GM06990 (cell line): ENCODE data around the gene DCAF8.

ENCODE experiments used
- DNase-seq: peaks from one replicate; pipeline ENCODE4 v3.0.0-alpha.2; 2011; ENCODE audit not compliant: insufficient read length; ENCODE audit errors: extremely low read depth
- H3K27me3 ChIP-seq: replicated peaks from 2 replicates; pipeline ENCODE4 v1.6.0; 2011; ENCODE audit warnings: low read length; ENCODE audit not compliant: control insufficient read depth, insufficient read depth
- H3K36me3 ChIP-seq: 2 replicates; pipeline ENCODE4 v1.5.1; 2011; ENCODE audit warnings: low read length; ENCODE audit not compliant: control insufficient read depth, insufficient read depth
- H3K4me3 ChIP-seq: replicated peaks from 2 replicates; pipeline ENCODE4 v1.5.1; 2011; ENCODE audit warnings: low read depth, mild to moderate bottlenecking, control low read depth, low read length
- TF ChIP-seq, protein P1 (sequence below): IDR thresholded peaks from 2 replicates; pipeline ENCODE4 v1.5.1; 2011; ENCODE audit warnings: low read length, control low read depth, mild to moderate bottlenecking, inconsistent platforms; ENCODE audit not compliant: insufficient read depth, poor library complexity, severe bottlenecking

The DCAF8 gene

GRCh38 chr1:160177231-160177630 is 85.1 kb downstream of the DCAF8 start:
- Histone ChIP-seq H3K27me3 (no peaks in the 10 kb centered on the region), H3K4me3 (peak overlapping the region; percentile 35), H3K36me3 (no peaks in the 10 kb centered on the region)
- TF ChIP-seq, protein P1, sequence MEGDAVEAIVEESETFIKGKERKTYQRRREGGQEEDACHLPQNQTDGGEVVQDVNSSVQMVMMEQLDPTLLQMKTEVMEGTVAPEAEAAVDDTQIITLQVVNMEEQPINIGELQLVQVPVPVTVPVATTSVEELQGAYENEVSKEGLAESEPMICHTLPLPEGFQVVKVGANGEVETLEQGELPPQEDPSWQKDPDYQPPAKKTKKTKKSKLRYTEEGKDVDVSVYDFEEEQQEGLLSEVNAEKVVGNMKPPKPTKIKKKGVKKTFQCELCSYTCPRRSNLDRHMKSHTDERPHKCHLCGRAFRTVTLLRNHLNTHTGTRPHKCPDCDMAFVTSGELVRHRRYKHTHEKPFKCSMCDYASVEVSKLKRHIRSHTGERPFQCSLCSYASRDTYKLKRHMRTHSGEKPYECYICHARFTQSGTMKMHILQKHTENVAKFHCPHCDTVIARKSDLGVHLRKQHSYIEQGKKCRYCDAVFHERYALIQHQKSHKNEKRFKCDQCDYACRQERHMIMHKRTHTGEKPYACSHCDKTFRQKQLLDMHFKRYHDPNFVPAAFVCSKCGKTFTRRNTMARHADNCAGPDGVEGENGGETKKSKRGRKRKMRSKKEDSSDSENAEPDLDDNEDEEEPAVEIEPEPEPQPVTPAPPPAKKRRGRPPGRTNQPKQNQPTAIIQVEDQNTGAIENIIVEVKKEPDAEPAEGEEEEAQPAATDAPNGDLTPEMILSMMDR: no peak
- DNase-seq: peak; percentile 18

- Histone ChIP-seq H3K27me3 (no peaks in the 10 kb centered on the region), H3K4me3 (no peak overlapping the region), H3K36me3 (no peaks in the 10 kb centered on the region)
- DNase-seq: no peak
- TF ChIP-seq, protein P1: no peak
These were observed 90.4 kb downstream of the DCAF8 start for GRCh38 chr1:160171980-160172379.

- H3K36me3 ChIP-seq: no peaks in the 10 kb centered on the region
- H3K27me3 ChIP-seq: no peaks in the 10 kb centered on the region
- no peak overlapping the region for H3K4me3 ChIP-seq
- TF ChIP-seq, protein P1: no peak
- no peak for DNase-seq
These were observed 91.0 kb downstream of the DCAF8 start for GRCh38 chr1:160171354-160171753.

GRCh38 chr1:160169553-160170399 is 92.6 kb downstream of the DCAF8 start:
- H3K27me3 ChIP-seq: no peaks in the 10 kb centered on the region
- peak; percentile 53 for DNase-seq
- TF ChIP-seq, protein P1: no peak
- H3K36me3 ChIP-seq: no peaks in the 10 kb centered on the region
- no peak overlapping the region for H3K4me3 ChIP-seq

- Histone ChIP-seq H3K27me3 (no peaks in the 10 kb centered on the region), H3K4me3 (no peak overlapping the region), H3K36me3 (no peaks in the 10 kb centered on the region)
- peak; percentile 20 for DNase-seq
- TF ChIP-seq, protein P1: no peak
These were observed 93.6 kb downstream of the DCAF8 start for GRCh38 chr1:160168609-160169369.
